Fibroblast of skin of left quadriceps (primary cell): Measurements from ENCODE around the gene NPAS3.

Experiments used
- DNase-seq, 2 experiments: peaks; one replicate each; pipeline ENCODE4 v3.0.0-alpha.2; 2013; ENCODE audit warnings: low read depth in 2 of 2

Gene NPAS3

DNA sequence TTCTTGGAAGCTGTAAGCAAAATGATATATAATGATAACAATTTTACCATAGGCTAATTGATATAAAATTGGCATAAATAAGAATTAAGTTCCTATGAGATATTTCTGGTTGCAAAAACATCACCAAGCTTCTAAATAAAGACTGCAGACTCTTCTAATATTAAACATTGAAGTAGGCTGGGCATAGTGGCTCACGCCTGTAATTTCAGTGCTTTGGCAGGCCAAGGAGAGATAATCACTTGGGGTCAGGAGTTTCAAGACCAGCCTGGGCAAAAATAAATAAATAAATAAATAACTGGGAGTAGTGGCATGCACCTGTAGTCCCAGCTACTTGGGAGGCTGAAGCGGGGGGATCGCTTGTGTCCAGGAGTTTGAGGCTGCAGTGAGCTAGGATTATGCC, 71.8 kb downstream of the NPAS3 start:
- no peak for DNase-seq

DNA sequence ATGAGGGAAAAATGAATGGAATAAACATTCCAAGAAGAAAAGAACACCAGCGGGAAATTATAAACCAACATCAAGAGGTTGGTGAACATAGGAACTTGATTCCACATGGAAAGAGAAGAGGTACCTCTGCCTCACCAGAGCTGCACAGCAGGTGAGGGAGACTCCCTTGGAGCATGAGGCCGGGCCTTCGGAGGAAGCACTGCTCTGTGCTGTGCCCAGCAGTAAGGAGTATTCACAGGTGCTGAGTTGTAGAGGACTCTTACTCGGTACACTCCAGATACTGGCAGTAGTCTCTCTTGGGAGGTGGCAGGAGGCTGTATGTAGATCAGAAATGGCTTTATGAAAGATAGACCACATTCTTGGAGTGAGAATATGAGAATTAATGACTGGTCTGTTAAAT, 76.0 kb downstream of the NPAS3 start:
- DNase-seq: no peak

DNA sequence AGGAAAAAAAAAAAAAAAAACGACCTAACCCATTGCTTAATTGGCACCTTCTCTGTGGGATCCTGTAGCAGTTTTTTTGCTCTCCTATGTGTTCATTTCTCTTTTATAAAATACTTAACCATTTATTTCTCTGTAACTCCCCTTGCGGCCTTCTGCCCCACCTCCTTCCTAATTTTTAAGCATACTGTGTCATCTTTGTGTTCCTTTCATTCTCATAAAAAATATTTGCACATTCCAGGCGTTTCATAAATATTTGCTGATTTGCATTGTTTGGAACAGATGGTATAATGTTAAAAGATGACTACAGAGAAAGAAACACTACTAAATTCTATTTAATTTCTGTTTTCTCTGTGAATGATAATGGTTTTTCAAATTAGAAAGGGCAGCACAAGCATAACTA, 77.9 kb downstream of the NPAS3 start:
- DNase-seq: no peak

DNA sequence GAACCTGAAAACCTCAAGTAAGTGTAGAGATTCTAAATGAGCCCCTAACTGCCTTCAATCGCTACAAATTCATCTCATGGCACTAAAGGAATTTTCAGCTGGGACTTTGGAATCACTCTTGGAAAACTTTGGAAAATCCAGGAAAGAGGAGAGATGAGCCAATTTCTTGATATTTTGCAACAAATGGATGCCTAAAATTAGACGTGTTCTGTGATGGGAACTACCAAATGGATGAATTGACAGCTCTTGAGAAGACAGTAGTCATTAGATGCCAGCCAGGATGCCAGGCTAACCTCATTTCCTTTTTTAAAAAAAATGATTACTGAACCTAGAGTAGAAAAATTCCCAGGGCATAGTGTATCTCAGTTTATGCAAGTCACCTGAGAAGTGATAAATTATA, 78.3 kb downstream of the NPAS3 start:
- no peak for DNase-seq

DNA sequence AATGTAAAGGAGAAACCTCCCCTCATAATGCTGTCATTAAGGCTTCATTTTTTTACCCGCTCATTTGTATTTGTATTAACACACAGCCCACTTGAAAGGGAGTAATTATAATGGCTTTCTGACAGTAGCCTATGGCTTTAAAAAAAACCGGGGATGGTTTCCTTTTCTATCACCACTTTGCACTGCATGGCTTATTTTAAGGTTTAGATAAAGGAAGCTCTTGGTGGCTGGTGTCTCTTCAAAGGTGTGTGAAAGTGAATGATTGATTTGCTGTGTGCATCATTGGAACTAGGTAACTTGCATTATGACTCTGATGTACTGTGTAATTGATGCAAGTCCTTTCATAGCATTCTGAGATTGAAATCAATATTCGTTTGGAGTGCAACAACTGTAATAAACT, 80.7 kb downstream of the NPAS3 start:
- DNase-seq: no peak

DNA sequence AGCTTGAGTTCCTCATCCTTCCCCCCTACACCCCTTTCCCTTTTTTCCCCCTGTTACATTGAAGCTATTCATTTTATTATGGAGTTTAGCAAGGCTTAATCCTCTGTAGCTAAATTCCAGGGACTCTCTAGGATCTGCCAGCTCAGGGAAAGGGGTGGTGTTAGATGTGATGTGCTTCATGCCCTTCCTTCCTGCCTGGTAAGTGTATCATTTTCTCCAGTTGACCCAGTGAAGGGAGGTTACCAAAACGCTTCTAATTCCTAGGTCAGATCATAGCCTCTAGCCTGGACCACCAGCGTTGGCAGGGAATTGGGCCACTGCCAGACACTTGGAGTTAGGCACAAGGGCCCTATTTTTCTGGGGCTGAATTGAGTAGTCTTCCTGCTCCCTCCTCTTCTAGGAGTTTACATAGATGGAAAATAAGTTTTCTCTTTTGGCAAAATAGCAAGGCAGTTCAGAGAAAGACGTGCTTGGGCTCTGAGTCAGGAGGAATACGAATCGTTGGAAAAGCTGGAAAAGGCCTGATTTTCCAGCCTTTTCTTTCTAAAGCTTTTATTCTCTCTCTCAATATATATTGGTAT, 88.3 kb downstream of the NPAS3 start:
- peak in 1 of 2 experiments; percentile 4 for DNase-seq

DNA sequence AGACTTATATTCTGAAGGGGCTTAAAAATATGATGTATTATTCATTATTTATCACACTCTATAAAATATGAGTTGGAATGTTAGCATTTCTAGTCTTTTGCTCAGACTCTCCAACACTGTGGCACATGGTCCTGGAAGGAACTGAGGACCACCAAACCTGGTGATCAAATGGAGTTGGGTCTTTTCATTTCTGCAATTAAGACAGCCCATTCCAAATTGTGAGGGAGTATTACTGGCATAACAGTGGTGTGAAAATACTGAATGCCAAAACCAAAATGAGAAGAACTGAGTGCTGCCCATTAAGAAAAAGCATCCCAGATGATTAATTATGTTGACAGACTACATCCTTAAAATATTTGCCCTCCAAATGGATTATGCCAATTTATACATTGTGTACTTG, 90.8 kb downstream of the NPAS3 start:
- DNase-seq: no peak

DNA sequence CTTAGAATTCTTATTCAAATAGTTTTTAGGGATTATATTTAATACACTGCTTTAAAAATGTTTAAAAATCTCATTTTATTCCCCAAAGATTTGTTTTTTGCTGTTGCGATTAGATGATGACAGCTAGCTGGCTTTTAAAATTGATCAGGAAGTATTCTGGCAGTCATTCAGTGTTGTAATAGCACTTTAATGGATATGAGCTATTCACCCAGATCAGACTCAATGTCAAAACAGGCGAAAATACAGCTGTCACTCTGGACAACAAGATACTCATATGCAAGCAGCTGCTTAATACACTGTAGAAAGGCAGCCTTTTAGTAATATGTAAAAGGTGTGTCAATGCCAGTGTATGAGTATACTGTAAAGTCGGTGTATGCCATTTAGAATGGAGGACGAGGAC, 91.7 kb downstream of the NPAS3 start:
- DNase-seq: no peak

DNA sequence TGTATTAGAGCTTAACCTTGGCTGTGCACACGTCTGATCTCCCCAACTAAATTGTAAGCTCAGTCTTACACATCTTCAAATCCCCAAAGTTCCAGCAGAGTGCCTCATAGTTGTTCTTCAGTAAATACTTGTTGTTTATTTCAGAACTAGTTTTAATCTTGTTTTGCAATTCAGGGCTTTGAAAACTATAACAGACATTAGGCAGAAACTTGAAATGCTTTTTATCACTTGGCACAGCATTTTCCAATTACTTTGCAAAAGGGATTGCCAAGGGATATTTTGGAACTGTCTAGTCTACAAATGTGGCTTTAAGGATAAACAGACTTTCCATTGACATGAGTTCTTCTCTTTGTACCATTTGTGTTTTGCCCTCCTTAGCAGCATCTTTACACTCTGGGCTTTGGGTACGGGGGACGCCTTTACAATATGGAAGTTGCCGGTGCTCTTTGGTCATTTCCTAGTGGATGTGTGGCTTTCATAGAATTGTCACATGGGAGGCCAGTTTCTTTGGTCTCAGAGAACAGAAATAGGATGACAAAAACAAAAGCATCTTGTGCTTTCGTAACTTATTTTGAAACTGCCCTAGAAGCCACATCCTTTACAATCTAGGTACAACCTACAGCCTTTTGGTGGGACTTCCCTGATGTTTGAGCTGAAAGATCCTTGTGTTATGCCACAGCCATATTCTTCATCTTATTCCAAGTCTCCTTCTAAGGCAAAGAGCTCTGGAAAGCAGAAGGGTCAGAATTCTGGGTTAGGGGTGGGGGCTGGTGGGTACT, 96.9 kb downstream of the NPAS3 start:
- no peak for DNase-seq

DNA sequence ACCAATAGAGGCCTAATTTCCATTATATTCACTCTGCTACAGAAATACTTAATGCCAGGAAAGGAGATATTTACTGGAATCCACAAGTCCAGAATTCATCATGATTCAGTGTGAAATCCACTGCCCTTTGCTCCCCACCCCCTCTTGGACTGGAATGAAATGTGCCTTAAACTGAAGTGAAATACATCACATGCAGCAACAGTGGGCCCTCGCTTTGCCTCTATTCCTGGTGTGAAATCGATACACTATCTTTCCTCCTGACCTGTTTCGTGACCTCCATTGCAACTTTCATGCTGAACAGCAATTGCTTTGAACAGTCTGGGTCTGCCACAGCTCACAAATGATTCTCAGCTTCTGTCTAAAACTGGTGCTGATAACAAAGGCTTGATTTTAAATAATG, 100.6 kb downstream of the NPAS3 start:
- no peak for DNase-seq

DNA sequence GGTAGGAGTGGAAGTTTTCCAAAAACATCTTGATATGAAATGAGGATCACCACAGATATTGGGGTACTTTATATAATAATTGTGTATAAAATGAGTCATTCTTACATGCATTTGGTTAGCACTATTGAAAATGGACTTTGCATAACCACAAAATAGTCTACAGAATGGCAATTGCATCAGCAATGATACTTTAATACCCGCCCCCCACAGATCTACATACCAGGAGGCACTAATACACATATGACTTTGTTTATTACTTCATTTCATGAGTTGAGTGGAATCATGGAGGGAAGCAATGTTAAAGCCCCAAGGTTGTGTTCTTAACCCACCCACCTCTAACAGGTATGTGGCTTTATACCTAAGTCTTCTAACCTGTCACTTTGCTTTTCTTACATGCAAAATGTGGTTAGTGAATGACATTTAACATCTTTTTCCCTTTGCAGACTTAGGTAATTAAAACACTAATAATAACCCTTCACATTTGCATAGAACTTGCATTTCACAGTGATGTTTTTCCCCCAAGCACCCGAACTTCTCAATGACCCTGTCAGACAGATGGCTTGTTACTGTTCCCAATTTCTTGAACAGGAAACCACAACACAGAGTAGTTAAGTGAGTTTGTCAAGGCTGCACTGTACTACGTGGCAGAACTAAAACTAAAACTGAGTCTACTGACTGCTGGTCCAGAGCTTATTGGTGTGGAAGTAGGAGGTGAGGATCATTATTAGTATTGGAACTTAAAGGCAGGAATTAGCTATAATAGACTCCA, 101.9 kb downstream of the NPAS3 start:
- DNase-seq: peak in 1 of 2 experiments; percentile 1

DNA sequence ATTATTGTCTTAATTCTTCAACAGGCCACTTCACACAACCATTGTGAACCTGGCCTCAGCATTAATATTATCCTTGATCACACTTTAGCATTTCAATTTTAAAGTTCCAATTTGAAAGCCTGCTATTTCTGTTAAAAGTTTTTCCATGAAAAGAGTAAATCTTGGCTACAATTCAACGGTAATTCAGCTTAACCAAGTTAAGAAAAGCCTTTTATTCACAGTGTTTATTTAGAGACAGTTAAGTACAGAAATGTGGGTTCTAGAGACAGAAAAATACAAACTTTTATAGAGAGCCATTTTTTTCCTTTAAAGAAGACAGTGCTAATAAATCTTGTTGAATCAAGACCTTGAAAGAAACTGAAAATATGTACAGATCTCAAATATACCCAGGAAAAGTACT, 103.9 kb downstream of the NPAS3 start:
- no peak for DNase-seq

DNA sequence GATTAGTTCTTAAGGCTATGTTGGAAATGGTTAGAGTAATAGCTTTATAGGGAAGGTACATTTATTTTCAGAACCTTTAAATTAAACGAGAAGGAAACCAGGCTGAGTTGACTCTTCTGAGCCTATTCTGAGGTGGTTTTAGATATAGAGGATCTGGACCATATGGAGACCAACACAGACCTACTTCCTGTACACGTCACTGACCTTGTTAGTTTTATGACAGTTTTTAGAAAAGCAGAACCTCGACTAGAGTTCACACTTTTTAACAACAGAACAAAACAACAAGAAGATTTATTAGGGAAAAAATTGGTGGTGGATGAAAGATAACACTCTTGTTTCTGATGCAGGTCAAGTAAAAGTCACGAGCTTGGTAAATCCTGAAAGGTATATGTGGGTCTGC, 107.1 kb downstream of the NPAS3 start:
- no peak for DNase-seq

DNA sequence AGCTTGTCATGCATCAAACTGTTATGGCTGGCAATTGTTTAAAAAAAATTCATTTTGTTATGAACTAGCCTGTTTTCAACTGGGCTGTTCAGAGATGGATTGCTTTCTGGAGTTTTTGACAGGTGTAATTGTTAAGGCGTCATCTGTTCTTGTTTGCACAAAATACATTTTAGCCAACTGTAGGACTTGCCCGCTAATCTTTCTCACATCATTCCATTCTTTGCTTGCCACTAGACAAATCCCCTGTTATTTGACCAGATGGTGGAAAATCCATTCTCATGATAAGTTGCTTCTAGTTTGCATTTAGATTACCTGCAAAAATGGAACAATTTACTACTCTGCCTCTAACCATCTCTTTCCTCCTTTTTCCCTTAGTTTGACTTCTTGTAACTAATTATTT, 114.3 kb downstream of the NPAS3 start:
- DNase-seq: no peak

DNA sequence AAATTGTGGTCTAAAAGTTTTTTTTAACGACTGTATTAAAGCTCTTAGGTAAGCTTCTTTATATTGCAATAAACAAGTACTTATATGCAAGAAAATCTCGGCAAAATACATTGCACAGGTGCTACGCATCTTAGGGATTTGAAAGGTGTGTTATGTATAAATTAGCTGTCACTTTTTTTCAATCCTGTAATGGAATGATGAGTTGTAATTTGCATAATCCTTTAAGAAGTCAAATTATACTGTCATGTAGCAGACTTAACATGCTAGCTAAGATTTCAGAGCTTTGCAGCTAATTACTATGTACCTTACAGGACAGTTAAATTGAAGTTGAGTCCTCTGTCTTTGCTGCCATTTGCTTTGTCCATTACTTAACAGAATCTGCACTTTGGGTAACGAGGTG, 117.5 kb downstream of the NPAS3 start:
- DNase-seq: no peak

DNA sequence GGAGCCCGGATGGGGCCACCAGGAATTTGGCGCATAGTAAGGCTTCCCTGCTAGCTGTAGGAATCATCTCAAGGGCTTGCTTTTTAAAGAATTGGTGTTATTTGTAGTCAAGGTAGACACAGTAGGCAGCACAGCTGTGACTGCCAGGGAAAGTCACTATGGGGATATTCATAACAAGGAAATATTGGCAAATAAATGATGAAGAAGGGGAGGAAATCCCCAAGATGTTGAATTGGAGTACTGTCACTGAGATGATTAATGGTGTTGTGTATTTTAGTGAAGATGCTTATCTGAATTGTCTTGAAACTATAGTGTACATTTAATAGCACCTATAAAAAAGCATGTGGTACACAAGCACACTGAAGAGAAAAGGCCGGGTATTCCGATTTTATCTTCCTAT, 118.9 kb downstream of the NPAS3 start:
- no peak for DNase-seq

DNA sequence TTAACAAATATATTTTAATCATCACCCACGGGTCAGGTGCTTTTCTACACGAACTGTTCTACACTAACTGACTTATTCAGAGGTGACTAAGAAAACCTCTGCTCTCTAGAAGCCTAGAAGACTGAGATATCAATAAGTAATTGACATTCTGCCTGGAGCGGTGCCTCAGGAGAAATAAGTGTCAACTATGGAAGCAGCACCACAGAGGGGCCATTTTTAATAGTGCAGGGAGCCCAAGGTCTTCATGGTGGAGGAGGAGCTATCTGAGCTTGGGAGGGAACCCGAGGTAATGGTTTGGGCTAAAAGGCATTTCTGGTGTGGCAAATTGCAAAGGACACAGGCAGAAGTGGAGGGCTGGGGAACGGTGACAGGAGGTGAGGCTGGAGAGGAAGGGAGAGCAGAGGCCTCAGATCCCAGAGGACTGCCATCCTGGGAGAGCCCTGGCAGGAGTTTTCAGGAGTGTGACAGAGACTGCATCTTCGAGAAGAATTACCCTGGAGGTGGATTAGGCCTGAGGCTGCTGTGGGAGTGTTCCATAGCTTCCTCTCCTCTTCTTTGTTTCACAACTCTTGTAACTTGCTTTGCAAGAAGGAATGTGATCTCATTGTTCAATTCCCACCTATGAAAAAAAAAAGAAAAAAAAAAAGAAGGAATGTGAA, 123.1 kb downstream of the NPAS3 start:
- DNase-seq: no peak

DNA sequence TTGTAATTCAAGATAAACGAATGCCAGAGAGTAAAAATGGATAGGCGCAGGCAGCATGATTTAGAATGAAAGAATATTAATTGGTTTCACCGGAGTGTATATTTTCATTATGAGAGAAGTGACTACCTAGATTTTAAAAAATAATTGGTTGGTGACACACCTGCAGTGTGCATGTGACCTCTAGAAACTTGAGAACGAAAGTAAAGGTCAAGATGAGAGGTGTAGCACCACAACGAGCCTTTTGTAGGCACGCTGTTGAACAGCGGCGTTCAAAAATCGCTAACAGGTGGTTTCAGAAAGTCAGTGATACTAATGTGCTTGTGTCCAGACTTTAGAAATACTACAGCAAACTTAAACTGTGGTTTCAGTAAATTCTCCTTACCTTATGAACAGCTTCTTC, 123.8 kb downstream of the NPAS3 start:
- DNase-seq: no peak

DNA sequence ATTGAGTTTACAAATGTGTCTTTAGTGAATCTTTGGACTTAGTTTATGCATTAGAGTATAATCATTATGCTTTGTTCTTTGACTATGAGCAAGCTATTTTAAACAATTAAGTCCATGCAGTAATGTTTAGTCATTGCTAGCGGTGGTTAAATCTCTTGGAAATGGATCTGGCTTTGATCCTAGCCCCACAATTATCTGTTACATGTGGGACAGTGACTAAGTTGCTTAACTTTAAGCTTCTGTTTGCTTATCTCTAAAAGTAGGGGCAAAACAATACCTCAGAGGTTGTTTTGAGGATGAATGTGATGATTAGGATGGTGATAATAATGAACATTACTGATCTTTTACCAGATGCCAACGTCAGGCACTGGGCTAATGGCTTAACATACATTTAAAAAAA, 124.2 kb downstream of the NPAS3 start:
- DNase-seq: no peak

DNA sequence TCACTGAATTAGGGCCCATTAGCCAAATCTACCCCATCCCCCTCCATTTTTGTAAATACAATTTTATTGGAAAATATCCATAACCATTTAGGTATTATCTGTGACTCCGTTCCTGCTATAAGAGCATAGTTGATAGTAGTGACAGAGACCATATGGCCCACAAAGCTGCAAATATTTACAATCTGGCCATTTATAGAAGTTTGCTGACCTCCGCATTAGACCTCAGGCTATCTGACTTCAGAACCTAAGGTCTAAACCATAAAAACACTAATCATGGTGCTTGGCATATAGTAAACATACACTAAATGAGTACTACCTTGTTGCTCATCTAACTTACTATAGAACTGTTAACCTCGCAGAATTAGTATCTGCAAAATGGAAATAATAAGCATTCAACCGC, 124.8 kb downstream of the NPAS3 start:
- no peak for DNase-seq

DNA sequence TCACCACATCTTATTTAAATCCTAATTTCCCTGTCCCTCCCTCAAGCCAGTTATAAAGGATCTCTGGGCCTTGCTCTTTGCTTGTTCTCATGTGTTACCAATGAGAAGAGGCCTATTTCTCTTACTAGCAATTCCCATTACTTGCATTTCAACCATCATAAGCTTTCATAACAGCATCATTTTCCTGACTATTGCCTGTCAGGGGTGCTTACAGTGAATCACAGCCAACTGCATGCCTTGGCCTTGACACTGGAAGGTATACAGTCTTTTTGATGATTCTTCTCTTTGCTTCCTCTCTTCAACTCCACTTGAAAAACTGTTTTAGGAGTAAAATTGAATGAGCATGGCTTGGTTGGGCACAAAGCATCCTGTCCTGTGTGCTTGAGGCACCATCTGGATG, 127.0 kb downstream of the NPAS3 start:
- no peak for DNase-seq

DNA sequence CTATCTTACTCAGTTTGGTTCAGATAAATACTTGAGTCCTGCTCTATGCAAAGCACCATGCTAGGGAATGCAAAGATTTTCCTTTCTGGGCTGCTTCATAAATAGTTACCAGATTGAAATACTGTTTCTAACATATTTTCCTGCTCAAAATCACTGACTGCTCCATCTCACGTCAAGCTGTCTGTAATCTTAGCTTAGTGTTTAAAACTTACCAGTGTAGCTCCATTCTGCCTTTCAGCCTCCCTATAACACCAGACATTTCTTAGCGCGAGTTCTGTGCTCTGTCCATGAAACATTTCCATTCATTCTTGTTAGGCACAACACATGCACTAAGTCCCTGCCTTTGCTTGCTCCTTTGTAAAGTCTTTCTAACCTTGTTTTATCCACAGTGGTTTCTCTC, 129.4 kb downstream of the NPAS3 start:
- no peak for DNase-seq

DNA sequence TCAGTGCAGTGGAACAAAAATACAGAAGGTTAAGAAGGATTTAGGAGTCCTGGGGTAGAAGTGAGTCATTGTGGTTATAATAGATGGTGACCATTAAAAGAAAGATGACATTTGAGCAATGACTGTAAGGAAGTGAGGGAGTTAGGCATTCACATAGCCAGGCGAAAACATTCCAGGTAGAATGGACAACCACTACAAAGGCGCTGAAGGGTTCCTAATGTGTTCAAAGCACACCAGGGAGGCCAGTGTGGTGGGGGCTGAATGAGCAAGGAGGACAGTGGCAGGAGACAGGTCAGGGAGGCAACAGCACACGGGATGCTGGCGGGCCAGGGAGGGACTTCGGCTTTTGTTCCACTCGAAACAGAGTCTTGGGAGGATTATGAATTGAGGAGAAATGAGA, 129.9 kb downstream of the NPAS3 start:
- no peak for DNase-seq
